Measurements from ENCODE around the gene LNX1.

The LNX1 gene

GRCh38 chr4:53592686-53593501 is 1.6 kb upstream of the LNX1 start:
- Histone ChIP-seq H4K8ac (ENCODE audit: low read depth, low read length) (no peak overlapping the region), H3K23ac (ENCODE audit: low read length) (no peak overlapping the region), H3K4me3 (ENCODE audit: low read length) (no peak overlapping the region), H3K56ac (ENCODE audit: low read length) (peak overlapping the region; percentile 77), H3K79me2 (ENCODE audit: control insufficient read depth, insufficient read depth, low read length) (no peaks in the 10 kb centered on the region), H3K4me2 (ENCODE audit: low read length) (peak overlapping the region; percentile 35), H3K79me1 (ENCODE audit: low read length) (no peaks in the 10 kb centered on the region), H3K4ac (ENCODE audit: low read depth, low read length) (no peak overlapping the region), H2AK5ac (ENCODE audit: low read length) (no peak overlapping the region), H2BK5ac (ENCODE audit: low read length) (no peak overlapping the region), H2BK120ac (ENCODE audit: low read depth, low read length) (no peak overlapping the region), H3K27me3 (ENCODE audit: insufficient read depth, low read length, poor library complexity) (no peaks in the 10 kb centered on the region), H3K4me1 (ENCODE audit: control insufficient read depth, low read depth, low read length) (no peaks in the 10 kb centered on the region), H3K36me3 (ENCODE audit: control insufficient read depth, insufficient read depth, low read length) (no peaks in the 10 kb centered on the region), H4K5ac (ENCODE audit: low read length) (no peak overlapping the region), H2BK15ac (replicated peaks; ENCODE audit: low read depth) (no peak overlapping the region), H3K9ac (ENCODE audit: low read length) (peak overlapping the region; percentile 51), H3K27ac (ENCODE audit: low read depth, low read length) (peak overlapping the region; percentile 52), H3K18ac (ENCODE audit: low read length) (peak overlapping the region; percentile 46)
- DNase-seq = peak; percentile 93
- WGBS (ENCODE audit: extremely low coverage, insufficient coverage, low lambda C conversion rate) = no CpG with 5 or more reads among the region's 20 CpGs

- Histone ChIP-seq H3K4me1 (ENCODE audit: control insufficient read depth, low read depth, low read length) (no peaks in the 10 kb centered on the region), H3K56ac (ENCODE audit: low read length) (no peak overlapping the region), H3K27me3 (ENCODE audit: insufficient read depth, low read length, poor library complexity) (no peaks in the 10 kb centered on the region), H3K27ac (ENCODE audit: low read depth, low read length) (peak overlapping the region; percentile 52), H3K79me2 (ENCODE audit: control insufficient read depth, insufficient read depth, low read length) (no peaks in the 10 kb centered on the region), H3K9ac (ENCODE audit: low read length) (no peak overlapping the region), H2BK15ac (replicated peaks; ENCODE audit: low read depth) (no peak overlapping the region), H4K8ac (ENCODE audit: low read depth, low read length) (no peak overlapping the region), H2BK120ac (ENCODE audit: low read depth, low read length) (no peak overlapping the region), H3K79me1 (ENCODE audit: low read length) (no peaks in the 10 kb centered on the region), H3K36me3 (ENCODE audit: control insufficient read depth, insufficient read depth, low read length) (no peaks in the 10 kb centered on the region), H3K4ac (ENCODE audit: low read depth, low read length) (no peak overlapping the region), H3K4me3 (ENCODE audit: low read length) (no peak overlapping the region), H3K4me2 (ENCODE audit: low read length) (no peak overlapping the region), H3K18ac (ENCODE audit: low read length) (peak overlapping the region; percentile 46), H2AK5ac (ENCODE audit: low read length) (no peak overlapping the region), H3K23ac (ENCODE audit: low read length) (no peak overlapping the region), H2BK5ac (ENCODE audit: low read length) (no peak overlapping the region), H4K5ac (ENCODE audit: low read length) (no peak overlapping the region)
- peak; percentile 58 for DNase-seq
- WGBS (ENCODE audit: extremely low coverage, insufficient coverage, low lambda C conversion rate) = no CpG with 5 or more reads among the region's 8 CpGs
Observed at GRCh38 chr4:53592122-53592521, 836 bp upstream of the LNX1 start.

GRCh38 chr4:53590187-53590586 is 1.1 kb downstream of the LNX1 start:
- H3K79me1 ChIP-seq (ENCODE audit: low read length) = no peaks in the 10 kb centered on the region
- H3K56ac ChIP-seq (ENCODE audit: low read length) = no peak overlapping the region
- H3K18ac ChIP-seq (ENCODE audit: low read length) = no peak overlapping the region
- no CpG with 5 or more reads among the region's 2 CpGs for WGBS (ENCODE audit: extremely low coverage, insufficient coverage, low lambda C conversion rate)
- no peak overlapping the region for H3K4ac ChIP-seq (ENCODE audit: low read depth, low read length)
- H3K4me2 ChIP-seq (ENCODE audit: low read length) = no peak overlapping the region
- no peaks in the 10 kb centered on the region for H3K27me3 ChIP-seq (ENCODE audit: insufficient read depth, low read length, poor library complexity)
- no peak overlapping the region for H4K8ac ChIP-seq (ENCODE audit: low read depth, low read length)
- DNase-seq = no peak
- H3K23ac ChIP-seq (ENCODE audit: low read length) = no peak overlapping the region
- H3K27ac ChIP-seq (ENCODE audit: low read depth, low read length) = no peak overlapping the region
- H3K9ac ChIP-seq (ENCODE audit: low read length) = no peak overlapping the region
- H3K4me3 ChIP-seq (ENCODE audit: low read length) = no peak overlapping the region
- no peak overlapping the region for H2BK5ac ChIP-seq (ENCODE audit: low read length)
- H4K5ac ChIP-seq (ENCODE audit: low read length) = no peak overlapping the region
- no peak overlapping the region for H2BK120ac ChIP-seq (ENCODE audit: low read depth, low read length)
- H2BK15ac ChIP-seq (replicated peaks; ENCODE audit: low read depth) = no peak overlapping the region
- no peaks in the 10 kb centered on the region for H3K79me2 ChIP-seq (ENCODE audit: control insufficient read depth, insufficient read depth, low read length)
- no peaks in the 10 kb centered on the region for H3K36me3 ChIP-seq (ENCODE audit: control insufficient read depth, insufficient read depth, low read length)
- no peaks in the 10 kb centered on the region for H3K4me1 ChIP-seq (ENCODE audit: control insufficient read depth, low read depth, low read length)
- H2AK5ac ChIP-seq (ENCODE audit: low read length) = no peak overlapping the region

- H3K23ac ChIP-seq (ENCODE audit: low read length) = no peak overlapping the region
- no peak overlapping the region for H2AK5ac ChIP-seq (ENCODE audit: low read length)
- H3K79me1 ChIP-seq (ENCODE audit: low read length) = no peaks in the 10 kb centered on the region
- no peaks in the 10 kb centered on the region for H3K79me2 ChIP-seq (ENCODE audit: control insufficient read depth, insufficient read depth, low read length)
- no peak overlapping the region for H3K9ac ChIP-seq (ENCODE audit: low read length)
- no CpG with 5 or more reads among the region's 2 CpGs for WGBS (ENCODE audit: extremely low coverage, insufficient coverage, low lambda C conversion rate)
- no peak overlapping the region for H3K4me3 ChIP-seq (ENCODE audit: low read length)
- no peaks in the 10 kb centered on the region for H3K36me3 ChIP-seq (ENCODE audit: control insufficient read depth, insufficient read depth, low read length)
- no peaks in the 10 kb centered on the region for H3K27me3 ChIP-seq (ENCODE audit: insufficient read depth, low read length, poor library complexity)
- no peak for DNase-seq
- no peak overlapping the region for H2BK120ac ChIP-seq (ENCODE audit: low read depth, low read length)
- H3K4ac ChIP-seq (ENCODE audit: low read depth, low read length) = no peak overlapping the region
- H4K8ac ChIP-seq (ENCODE audit: low read depth, low read length) = no peak overlapping the region
- H2BK5ac ChIP-seq (ENCODE audit: low read length) = no peak overlapping the region
- H3K56ac ChIP-seq (ENCODE audit: low read length) = no peak overlapping the region
- no peak overlapping the region for H3K4me2 ChIP-seq (ENCODE audit: low read length)
- no peak overlapping the region for H3K27ac ChIP-seq (ENCODE audit: low read depth, low read length)
- no peak overlapping the region for H4K5ac ChIP-seq (ENCODE audit: low read length)
- H3K18ac ChIP-seq (ENCODE audit: low read length) = no peak overlapping the region
- no peak overlapping the region for H2BK15ac ChIP-seq (replicated peaks; ENCODE audit: low read depth)
- H3K4me1 ChIP-seq (ENCODE audit: control insufficient read depth, low read depth, low read length) = no peaks in the 10 kb centered on the region
Observed at GRCh38 chr4:53589511-53589910, 1.8 kb downstream of the LNX1 start.

GRCh38 chr4:53587135-53587534 is 4.2 kb downstream of the LNX1 start:
- H4K8ac ChIP-seq (ENCODE audit: low read depth, low read length) = no peak overlapping the region
- H3K23ac ChIP-seq (ENCODE audit: low read length) = no peak overlapping the region
- H2BK15ac ChIP-seq (replicated peaks; ENCODE audit: low read depth) = no peak overlapping the region
- no peak overlapping the region for H3K4me2 ChIP-seq (ENCODE audit: low read length)
- H3K36me3 ChIP-seq (ENCODE audit: control insufficient read depth, insufficient read depth, low read length) = no peaks in the 10 kb centered on the region
- no peak overlapping the region for H3K27ac ChIP-seq (ENCODE audit: low read depth, low read length)
- no peak overlapping the region for H3K4ac ChIP-seq (ENCODE audit: low read depth, low read length)
- WGBS (ENCODE audit: extremely low coverage, insufficient coverage, low lambda C conversion rate) = no CpG with 5 or more reads among the region's 2 CpGs
- H3K18ac ChIP-seq (ENCODE audit: low read length) = no peak overlapping the region
- no peaks in the 10 kb centered on the region for H3K79me2 ChIP-seq (ENCODE audit: control insufficient read depth, insufficient read depth, low read length)
- H3K56ac ChIP-seq (ENCODE audit: low read length) = no peak overlapping the region
- H2BK120ac ChIP-seq (ENCODE audit: low read depth, low read length) = no peak overlapping the region
- H3K27me3 ChIP-seq (ENCODE audit: insufficient read depth, low read length, poor library complexity) = no peaks in the 10 kb centered on the region
- no peaks in the 10 kb centered on the region for H3K79me1 ChIP-seq (ENCODE audit: low read length)
- no peak overlapping the region for H3K9ac ChIP-seq (ENCODE audit: low read length)
- H3K4me3 ChIP-seq (ENCODE audit: low read length) = no peak overlapping the region
- H3K4me1 ChIP-seq (ENCODE audit: control insufficient read depth, low read depth, low read length) = no peaks in the 10 kb centered on the region
- H2BK5ac ChIP-seq (ENCODE audit: low read length) = no peak overlapping the region
- DNase-seq = no peak
- H4K5ac ChIP-seq (ENCODE audit: low read length) = no peak overlapping the region
- H2AK5ac ChIP-seq (ENCODE audit: low read length) = no peak overlapping the region
